Aorta (tissue), 5 donors: ENCODE results near the gene HS6ST3. TPM values are rescaled to one million over a fixed set of nuclear protein-coding genes. Genes with fewer than 3 reads are reported as not detected.

ENCODE experiments used
- ATAC-seq: fragments of 200-7000 bp; cut with Tn5 transposase; one replicate; pipeline ENCODE4 v1.9.1; 2022; ENCODE audit warnings: moderate library complexity; ENCODE audit not compliant: low FRiP score
- DNase-seq, 2 donors: peaks; one replicate each; pipeline ENCODE4 v3.0.0-alpha.2; 2020
- H3K27ac ChIP-seq, 2 donors: one replicate each; pipeline ENCODE4 v1.5.1; 2013; ENCODE audit warnings: low read length in 2 of 2, mild to moderate bottlenecking in 2 of 2, moderate library complexity in 2 of 2, control low read depth in 1 of 2, inconsistent platforms in 1 of 2, low read depth in 1 of 2
- H3K27me3 ChIP-seq, 2 donors: one replicate each; pipeline ENCODE4 v1.6.1; 2013; ENCODE audit warnings: control low read depth in 1 of 2, low read length in 1 of 2, mild to moderate bottlenecking in 1 of 2, moderate library complexity in 1 of 2; ENCODE audit not compliant: insufficient read depth in 2 of 2, control insufficient read depth in 1 of 2
- H3K36me3 ChIP-seq, 2 donors: one replicate each; pipeline ENCODE4 v1.6.1; 2013; ENCODE audit warnings: control low read depth in 1 of 2, low read length in 1 of 2, mild to moderate bottlenecking in 1 of 2; ENCODE audit not compliant: insufficient read depth in 2 of 2, control insufficient read depth in 1 of 2
- H3K4me1 ChIP-seq, 2 donors: one replicate each; pipeline ENCODE4 v1.6.1; 2013; ENCODE audit warnings: low read length in 2 of 2, control low read depth in 1 of 2, mild to moderate bottlenecking in 1 of 2, moderate library complexity in 1 of 2; ENCODE audit not compliant: insufficient read depth in 2 of 2, control insufficient read depth in 1 of 2
- H3K4me3 ChIP-seq, 2 donors: one replicate each; pipeline ENCODE4 v1.5.1; 2013; ENCODE audit warnings: low read length in 2 of 2, control low read depth in 1 of 2, mild to moderate bottlenecking in 1 of 2
- H3K9me3 ChIP-seq: one replicate; pipeline ENCODE4 v1.6.1; 2013; ENCODE audit warnings: mild to moderate bottlenecking, low read length; ENCODE audit not compliant: control insufficient read depth
- WGBS, 2 donors: extraction: QIAGEN DNeasy Blood & Tissue Kit; methylation state at CpG; one replicate each; pipeline ENCODE4 v1.1.7; 2013; 5-methylcytosine and 5-hydroxymethylcytosine counted together
- intact Hi-C, 2 donors: fragments of 100-400 bp; cut with DNase I; formaldehyde crosslinking; loops; one replicate each; pipeline versions ENCODE4 v1.14.2 to v1.15.0; 2022
- polyA plus RNA-seq, 2 donors: library from polyadenylated mRNA; stranded (reverse); fragments of 200-250 nt; gene quantifications; one replicate each; pipeline ENCODE4 v1.2.3, GENCODE V29; 2013
- total RNA-seq, 2 donors: library from RNA; stranded (reverse); fragmentation: NEBNext Ultra II Directional; extraction: Animal tissue kit (Norgen Biotek cat#: 25700); gene quantifications; one replicate each; pipeline ENCODE4 v1.2.1, GENCODE V29; 2021
- donor health status: healthy with polysubstance abuse.
- donor health status: Bipolar disorder and iron deficiency.
- donor health status: DM: no; HTN: no; CAD: no.
- donor health status: DM: no; HTN: no; CAD: no.
- donor health status: DM: yes; HTN: yes; CAD: no.

Gene HS6ST3
- total and polyA plus RNA-seq, 4 donors, result under 0.01 to 4.9 (median 0.34) TPM

GRCh38 chr13:96238241-96238640, 148.3 kb downstream of the HS6ST3 start:
- H3K4me3 ChIP-seq, result no peak overlapping the region
- no peaks in the 10 kb centered on the region for H3K27me3 ChIP-seq
- no peaks in the 10 kb centered on the region for H3K4me1 ChIP-seq
- WGBS, 2 donors, result 83 to 91% methylated on average over 5 of the region's 5 CpGs
- no peaks in the 10 kb centered on the region for H3K9me3 ChIP-seq
- no peak for DNase-seq
- H3K27ac ChIP-seq, result no peak overlapping the region
- no peaks in the 10 kb centered on the region for H3K36me3 ChIP-seq
- intact Hi-C loops, result no loop called here
- ATAC-seq, result no peak

- Histone ChIP-seq H3K27me3 (no peaks in the 10 kb centered on the region), H3K36me3 (no peaks in the 10 kb centered on the region), H3K4me3 (no peak overlapping the region), H3K9me3 (no peaks in the 10 kb centered on the region), H3K27ac (no peak overlapping the region), H3K4me1 (no peaks in the 10 kb centered on the region)
- DNase-seq (no peak), ATAC-seq (no peak)
- 71 to 72% methylated on average over 5 of the region's 5 CpGs for WGBS, 2 donors
- intact Hi-C loops, result no loop called here
Observed at GRCh38 chr13:96238861-96239260, 149.0 kb downstream of the HS6ST3 start.

- H3K4me3 ChIP-seq, result no peak overlapping the region
- no peaks in the 10 kb centered on the region for H3K36me3 ChIP-seq
- intact Hi-C loops, result no loop called here
- H3K27me3 ChIP-seq, result no peaks in the 10 kb centered on the region
- WGBS, 2 donors, result 28 to 58% methylated on average over 1 of the region's 1 CpG
- no peak for DNase-seq
- H3K9me3 ChIP-seq, result no peaks in the 10 kb centered on the region
- H3K4me1 ChIP-seq, result no peaks in the 10 kb centered on the region
- no peak overlapping the region for H3K27ac ChIP-seq
- no peak for ATAC-seq
Observed at GRCh38 chr13:96243376-96243775, 153.5 kb downstream of the HS6ST3 start.

DNA sequence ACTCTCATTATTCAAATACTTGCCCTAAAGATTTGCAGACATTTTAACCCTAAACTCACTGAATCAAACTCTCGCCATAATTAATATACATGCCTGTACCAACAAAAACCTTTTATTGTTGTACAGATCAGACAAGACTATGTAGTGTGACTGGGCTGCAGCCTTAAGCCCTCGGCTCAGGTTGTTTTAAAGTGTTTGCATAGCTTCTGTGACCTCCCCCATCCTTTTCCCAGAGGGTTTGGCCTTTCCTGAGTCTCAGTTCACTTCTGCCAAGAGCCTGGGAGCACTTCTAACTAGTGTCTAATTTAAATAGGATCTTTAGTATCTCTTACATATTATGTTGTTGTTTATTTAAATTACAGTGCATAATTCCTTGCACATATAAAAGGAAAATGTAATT, 158.2 kb downstream of the HS6ST3 start:
- Histone ChIP-seq H3K27me3 (peaks cover 0 to 1% of the 10 kb centered on the region in 2 donors), H3K36me3 (no peaks in the 10 kb centered on the region), H3K4me3 (no peak overlapping the region), H3K4me1 (no peaks in the 10 kb centered on the region), H3K27ac (no peak overlapping the region), H3K9me3 (no peaks in the 10 kb centered on the region)
- DNase-seq, result no peak
- WGBS, 2 donors, result 51 to 57% methylated on average over 2 of the region's 2 CpGs
- intact Hi-C loops, result no loop called here
- ATAC-seq, result no peak

GRCh38 chr13:96248996-96249395, 159.1 kb downstream of the HS6ST3 start:
- no peak for DNase-seq
- no peak overlapping the region for H3K4me3 ChIP-seq
- ATAC-seq, result no peak
- H3K27me3 ChIP-seq, result peaks cover 0 to 1% of the 10 kb centered on the region in 2 donors
- H3K27ac ChIP-seq, result no peak overlapping the region
- no peaks in the 10 kb centered on the region for H3K4me1 ChIP-seq
- H3K9me3 ChIP-seq, result no peaks in the 10 kb centered on the region
- intact Hi-C loops, result no loop called here
- H3K36me3 ChIP-seq, result no peaks in the 10 kb centered on the region
- 51 to 64% methylated on average over 1 of the region's 1 CpG for WGBS, 2 donors

- intact Hi-C loops, result no loop called here
- Histone ChIP-seq H3K27me3 (peaks cover 0 to 1% of the 10 kb centered on the region in 2 donors), H3K36me3 (no peaks in the 10 kb centered on the region), H3K4me3 (no peak overlapping the region), H3K9me3 (no peaks in the 10 kb centered on the region), H3K4me1 (no peaks in the 10 kb centered on the region), H3K27ac (no peak overlapping the region)
- DNase-seq (no peak), ATAC-seq (no peak)
- WGBS, 2 donors, result 88 to 93% methylated on average over 4 of the region's 4 CpGs
Observed at GRCh38 chr13:96252903-96253302, 163.0 kb downstream of the HS6ST3 start.

DNA sequence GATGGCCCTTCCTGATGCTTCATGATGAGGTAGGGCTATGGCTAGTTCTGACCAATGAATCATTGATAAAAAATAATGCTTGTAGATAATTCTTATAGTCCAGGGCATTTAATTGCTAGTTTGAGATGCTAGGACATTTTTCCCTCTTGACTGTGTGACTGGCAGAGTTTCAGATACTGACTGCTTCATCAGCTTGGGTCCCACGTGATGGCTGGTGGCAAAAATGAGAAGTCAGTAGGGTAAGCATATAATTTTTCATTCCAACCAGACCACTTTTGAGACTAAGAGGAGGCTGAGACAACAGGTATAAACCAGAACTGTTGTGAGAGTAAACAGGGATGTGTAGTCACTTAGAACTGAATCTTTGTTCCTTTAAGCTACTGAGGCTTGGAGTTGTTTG, 183.3 kb downstream of the HS6ST3 start:
- Histone ChIP-seq H3K27me3 (no peaks in the 10 kb centered on the region), H3K4me1 (no peaks in the 10 kb centered on the region), H3K4me3 (no peak overlapping the region), H3K27ac (no peak overlapping the region), H3K36me3 (no peaks in the 10 kb centered on the region), H3K9me3 (peaks cover 1% of the 10 kb centered on the region)
- DNase-seq (no peak), ATAC-seq (no peak)
- 9 to 34% methylated on average over 1 of the region's 1 CpG for WGBS, 2 donors
- intact Hi-C loops, result no loop called here

DNA sequence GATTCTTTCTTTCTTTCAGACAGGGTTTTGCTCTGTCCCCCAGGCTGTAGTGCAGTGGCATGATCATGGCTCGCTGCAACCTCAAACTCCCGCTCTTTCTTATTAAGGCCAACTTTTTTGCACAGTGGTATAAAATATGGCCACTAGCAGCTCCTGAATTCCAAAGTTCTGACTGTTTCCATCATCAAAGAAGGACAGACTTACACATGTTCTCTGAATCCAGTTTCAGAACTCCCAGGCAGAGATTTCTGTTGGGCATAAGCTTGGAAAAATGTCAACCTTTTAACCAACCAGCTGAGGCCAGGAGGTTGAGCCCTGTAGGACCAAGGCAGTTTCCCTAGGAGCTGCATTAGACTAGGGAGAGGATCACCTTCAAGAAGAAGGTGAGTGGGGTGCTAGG, 184.1 kb downstream of the HS6ST3 start:
- WGBS, 2 donors, result 86 to 91% methylated on average over 2 of the region's 2 CpGs
- ATAC-seq, result no peak
- intact Hi-C loops, result no loop called here

GRCh38 chr13:96279904-96280303, 190.0 kb downstream of the HS6ST3 start:
- DNase-seq (no peak), ATAC-seq (no peak)
- intact Hi-C loops, result no loop called here
- H3K27ac ChIP-seq, result no peak overlapping the region
- 83 to 85% methylated on average over 3 of the region's 3 CpGs for WGBS, 2 donors
- H3K9me3 ChIP-seq, result peaks cover 1% of the 10 kb centered on the region
- H3K27me3 ChIP-seq, result no peaks in the 10 kb centered on the region
- H3K4me3 ChIP-seq, result no peak overlapping the region
- no peaks in the 10 kb centered on the region for H3K36me3 ChIP-seq
- no peaks in the 10 kb centered on the region for H3K4me1 ChIP-seq

More for the DNA sequence above, 184.1 kb downstream of the HS6ST3 start:
- Histone ChIP-seq H3K27me3 (no peaks in the 10 kb centered on the region), H3K9me3 (peaks cover 1% of the 10 kb centered on the region), H3K36me3 (no peaks in the 10 kb centered on the region), H3K4me3 (no peak overlapping the region), H3K4me1 (no peaks in the 10 kb centered on the region), H3K27ac (no peak overlapping the region)
- DNase-seq, result no peak
